Activated B cell treated with CpG ODN at 0.5 μM for 24 hours (primary cell): ENCODE results near the gene SCAANT1. TPM values are rescaled to one million over a fixed set of nuclear protein-coding genes. Genes with fewer than 3 reads are reported as not detected.

ENCODE experiments used
- ATAC-seq: fragments of 200-7000 bp; cut with Tn5 transposase; one replicate; pipeline ENCODE4 v1.10.0; 2021; ENCODE audit warnings: low read depth, mild to moderate bottlenecking, moderate library complexity
- CTCF ChIA-PET: fragments of 350-600 bp; sonication (Branson Sonifier 250); formaldehyde crosslinking; loops from one replicate; lab custom pipeline; 2021; ENCODE audit warnings: antibody characterized with exemption; lab: Charles Lee
- POLR2A ChIA-PET: fragments of 350-600 bp; sonication (Branson Sonifier 250); formaldehyde crosslinking; loops from one replicate; lab custom pipeline; 2021; ENCODE audit warnings: antibody characterized with exemption; lab: Charles Lee
- DNase-seq: peaks from one replicate; pipeline ENCODE4 v3.0.0; 2022
- H3K27ac Mint-ChIP-seq: one replicate; pipeline ENCODE4 v1.8.0; 2020; ENCODE audit warnings: mixed read lengths
- H3K27me3 Mint-ChIP-seq: one replicate; pipeline ENCODE4 v1.8.0; 2021; ENCODE audit warnings: mixed read lengths
- H3K36me3 Mint-ChIP-seq: one replicate; pipeline ENCODE4 v1.8.0; 2021; ENCODE audit warnings: low read depth, mixed read lengths
- H3K4me1 Mint-ChIP-seq: one replicate; pipeline ENCODE4 v1.8.0; 2021; ENCODE audit warnings: mixed read lengths
- H3K4me3 Mint-ChIP-seq: one replicate; pipeline ENCODE4 v1.8.0; 2020; ENCODE audit warnings: mild to moderate bottlenecking, mixed read lengths
- H3K9me3 Mint-ChIP-seq: one replicate; pipeline ENCODE4 v1.8.0; 2020; ENCODE audit warnings: mixed read lengths
- intact Hi-C: fragments of 100-400 bp; cut with micrococcal nuclease; formaldehyde crosslinking; loops from one replicate; pipeline ENCODE4 v1.15.1; 2024
- total RNA-seq: library from RNA; stranded (reverse); gene quantifications from 2 replicates; pipeline ENCODE4 v1.2.3, GENCODE V29; 2022
- TF ChIP-seq, protein P1 (sequence below): fragments of 200-600 bp; IDR thresholded peaks from one replicate; pipeline ENCODE4 v1.8.0; 2022; ENCODE audit warnings: antibody characterized with exemption, mild to moderate bottlenecking

Gene SCAANT1
- total RNA-seq, 1 donor from 2014 or later, result not detected

DNA sequence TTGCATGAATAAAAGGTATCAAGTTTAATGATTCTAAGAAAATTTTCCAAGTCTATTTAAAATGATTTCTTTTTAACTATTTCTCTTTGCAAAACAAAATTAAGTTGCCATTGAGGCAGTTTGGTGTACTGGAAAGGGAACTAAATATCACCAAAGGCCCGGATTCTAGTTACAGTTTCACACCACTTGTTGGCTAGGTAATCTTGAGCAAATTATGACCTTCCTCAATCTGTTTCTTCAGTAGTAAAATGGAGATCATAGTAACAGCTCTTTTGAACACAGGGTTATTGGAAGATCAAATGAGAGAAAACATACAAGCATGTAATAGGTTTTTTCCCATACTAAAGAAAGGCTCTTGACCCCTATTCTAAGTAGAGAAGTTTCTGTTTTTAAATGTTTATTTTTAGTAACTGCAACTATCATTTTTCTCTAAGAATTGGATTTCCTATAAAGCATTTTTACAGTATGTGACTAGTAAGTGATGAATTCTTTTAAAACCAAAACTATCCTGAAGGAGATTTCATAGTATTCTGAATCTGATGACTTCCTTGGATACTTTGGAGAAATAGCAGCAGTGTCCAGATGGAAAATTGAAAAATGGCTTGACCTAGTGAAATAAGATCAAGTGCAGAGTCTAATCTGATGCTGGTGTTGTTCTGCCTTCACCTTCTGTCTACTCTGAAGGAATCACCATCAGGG, 15.7 kb downstream of the SCAANT1 start:
- Mint-ChIP-seq H3K36me3 (peaks cover 41% of the 10 kb centered on the region), H3K27me3 (no peaks in the 10 kb centered on the region), H3K9me3 (no peaks in the 10 kb centered on the region), H3K4me3 (no peak overlapping the region), H3K4me1 (peaks cover 48% of the 10 kb centered on the region), H3K27ac (no peak overlapping the region)
- CTCF ChIA-PET, result no interaction called here
- DNase-seq, result no peak
- no peak for ATAC-seq
- intact Hi-C loops, result loop anchor here (2.0 kb wide), 2 partner anchors 16 to 28 kb away; partner anchors contain the start of gene SCAANT1
- POLR2A ChIA-PET, result no interaction called here
- TF ChIP-seq, protein P1, sequence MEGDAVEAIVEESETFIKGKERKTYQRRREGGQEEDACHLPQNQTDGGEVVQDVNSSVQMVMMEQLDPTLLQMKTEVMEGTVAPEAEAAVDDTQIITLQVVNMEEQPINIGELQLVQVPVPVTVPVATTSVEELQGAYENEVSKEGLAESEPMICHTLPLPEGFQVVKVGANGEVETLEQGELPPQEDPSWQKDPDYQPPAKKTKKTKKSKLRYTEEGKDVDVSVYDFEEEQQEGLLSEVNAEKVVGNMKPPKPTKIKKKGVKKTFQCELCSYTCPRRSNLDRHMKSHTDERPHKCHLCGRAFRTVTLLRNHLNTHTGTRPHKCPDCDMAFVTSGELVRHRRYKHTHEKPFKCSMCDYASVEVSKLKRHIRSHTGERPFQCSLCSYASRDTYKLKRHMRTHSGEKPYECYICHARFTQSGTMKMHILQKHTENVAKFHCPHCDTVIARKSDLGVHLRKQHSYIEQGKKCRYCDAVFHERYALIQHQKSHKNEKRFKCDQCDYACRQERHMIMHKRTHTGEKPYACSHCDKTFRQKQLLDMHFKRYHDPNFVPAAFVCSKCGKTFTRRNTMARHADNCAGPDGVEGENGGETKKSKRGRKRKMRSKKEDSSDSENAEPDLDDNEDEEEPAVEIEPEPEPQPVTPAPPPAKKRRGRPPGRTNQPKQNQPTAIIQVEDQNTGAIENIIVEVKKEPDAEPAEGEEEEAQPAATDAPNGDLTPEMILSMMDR, result no peak

DNA sequence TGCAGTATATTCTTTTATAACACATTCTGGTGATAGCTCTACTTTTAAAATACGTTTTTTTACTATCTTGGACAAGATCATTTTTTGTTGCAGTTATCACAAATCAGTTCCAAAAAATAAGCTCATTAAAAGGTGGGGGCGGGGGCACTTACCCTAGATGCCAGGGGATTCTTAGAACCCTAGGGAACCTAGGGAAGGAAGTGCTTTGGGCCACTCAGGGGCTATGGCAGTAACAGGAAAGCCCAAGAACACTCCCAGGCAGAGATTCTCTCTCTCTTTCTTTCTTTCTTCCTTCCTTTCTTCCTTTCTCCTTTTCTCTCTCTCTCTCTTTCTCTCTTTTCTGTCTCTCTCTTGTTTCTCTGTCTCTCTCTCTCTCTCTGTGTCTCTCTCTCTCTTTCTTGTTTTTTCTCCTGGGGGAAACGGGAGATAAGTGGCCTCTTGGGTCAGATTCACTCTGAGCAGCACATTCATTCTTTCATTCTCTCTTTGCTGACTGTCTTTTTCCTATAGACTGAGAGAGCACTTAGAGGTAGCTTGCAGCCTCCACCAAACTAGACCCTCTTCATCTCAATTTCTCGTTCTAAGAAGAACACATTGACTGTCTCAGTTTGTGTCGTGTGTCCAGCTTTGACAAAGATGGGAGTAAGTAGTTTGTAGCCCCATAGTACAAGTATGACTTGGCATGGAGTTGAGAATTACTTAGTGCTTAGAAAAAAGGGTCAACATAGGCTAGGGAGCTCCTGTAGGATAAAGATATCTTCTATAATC, 16.6 kb downstream of the SCAANT1 start:
- intact Hi-C loops, result loop anchor here (2.0 kb wide), 2 partner anchors 17 to 27 kb away; partner anchors contain the start of gene SCAANT1
- H3K36me3 Mint-ChIP-seq, result peaks cover 40% of the 10 kb centered on the region
- TF ChIP-seq, protein P1, result no peak
- no peaks in the 10 kb centered on the region for H3K27me3 Mint-ChIP-seq
- CTCF ChIA-PET, result no interaction called here
- H3K27ac Mint-ChIP-seq, result peak overlapping the region; percentile 51
- peaks cover 49% of the 10 kb centered on the region for H3K4me1 Mint-ChIP-seq
- no peak overlapping the region for H3K4me3 Mint-ChIP-seq
- no peak for DNase-seq
- POLR2A ChIA-PET, result no interaction called here
- ATAC-seq, result no peak
- no peaks in the 10 kb centered on the region for H3K9me3 Mint-ChIP-seq

- Mint-ChIP-seq H3K4me1 (peaks cover 46% of the 10 kb centered on the region), H3K4me3 (no peak overlapping the region), H3K27ac (no peak overlapping the region), H3K36me3 (peaks cover 16% of the 10 kb centered on the region), H3K27me3 (no peaks in the 10 kb centered on the region), H3K9me3 (no peaks in the 10 kb centered on the region)
- DNase-seq, result no peak
- ChIA-PET POLR2A (no interaction called here), CTCF (no interaction called here)
- TF ChIP-seq, protein P1, result no peak
- intact Hi-C loops, result no loop called here
- no peak for ATAC-seq
Measured at GRCh38 chr3:63892773-63893352, 19.3 kb downstream of the SCAANT1 start.

DNA sequence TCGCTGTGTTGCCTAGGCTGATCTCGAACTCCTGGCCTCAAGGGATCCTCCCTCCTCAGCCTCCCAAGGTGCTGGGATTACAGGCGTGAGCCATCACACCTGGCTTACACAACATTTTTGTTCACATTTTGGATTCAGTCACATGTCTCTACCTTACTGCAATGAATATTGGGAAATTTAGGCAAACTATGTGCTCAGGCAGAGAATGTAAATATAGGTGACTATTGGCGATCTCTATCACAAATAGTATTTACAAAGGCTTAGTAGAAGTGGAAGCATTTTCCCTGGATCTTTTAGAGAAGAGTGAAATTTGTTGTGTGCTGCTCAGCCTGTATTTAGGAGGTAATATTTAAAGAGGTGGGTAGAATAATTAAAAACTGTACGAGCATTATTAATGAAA, 20.7 kb downstream of the SCAANT1 start:
- H3K36me3 Mint-ChIP-seq, result peaks cover 19% of the 10 kb centered on the region
- no peak overlapping the region for H3K27ac Mint-ChIP-seq
- H3K4me3 Mint-ChIP-seq, result no peak overlapping the region
- ChIA-PET POLR2A (no interaction called here), CTCF (no interaction called here)
- H3K9me3 Mint-ChIP-seq, result no peaks in the 10 kb centered on the region
- DNase-seq, result no peak
- peaks cover 44% of the 10 kb centered on the region for H3K4me1 Mint-ChIP-seq
- intact Hi-C loops, result no loop called here
- no peak for ATAC-seq
- TF ChIP-seq, protein P1, result no peak
- no peaks in the 10 kb centered on the region for H3K27me3 Mint-ChIP-seq

DNA sequence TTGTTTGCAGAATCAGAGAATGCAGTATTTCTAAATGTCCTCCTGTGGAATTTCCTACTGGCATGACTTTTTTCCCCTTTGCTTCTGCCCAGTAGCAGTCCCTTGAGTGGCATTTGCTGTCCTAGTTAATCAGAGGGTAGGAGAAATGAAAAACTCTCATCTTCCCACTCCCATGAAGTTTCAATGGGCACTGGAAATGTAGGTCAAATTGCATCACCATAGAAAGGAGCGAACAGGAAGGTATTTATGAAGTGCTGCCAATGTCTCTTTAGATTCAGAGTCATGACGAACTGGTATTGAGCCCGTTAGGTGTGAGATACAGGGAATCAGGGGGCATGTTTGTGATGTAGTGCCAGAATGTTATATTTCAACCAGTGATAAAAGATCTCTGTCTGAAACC, 25.3 kb downstream of the SCAANT1 start:
- Mint-ChIP-seq H3K27me3 (no peaks in the 10 kb centered on the region), H3K36me3 (peaks cover 23% of the 10 kb centered on the region), H3K9me3 (no peaks in the 10 kb centered on the region), H3K27ac (no peak overlapping the region), H3K4me1 (peaks cover 29% of the 10 kb centered on the region), H3K4me3 (no peak overlapping the region)
- CTCF ChIA-PET, result no interaction called here
- TF ChIP-seq, protein P1, result no peak
- POLR2A ChIA-PET, result no interaction called here
- intact Hi-C loops, result no loop called here
- ATAC-seq, result no peak
- DNase-seq, result no peak
